ENCODE results near the gene CYBC1.

CYBC1 gene

GRCh38 chr17:82450357-82451106 lies at the start of gene CYBC1:
CYBC1 (minus strand) TSS chr17:82450752; CDS start chr17:82449254, 1,498 bp downstream.
- peak; percentile 54 to 97 for DNase-seq

GRCh38 chr17:82497483-82498405 lies 47.2 kb upstream of the CYBC1 start:
- DNase-seq: peak in 1 of 2 experiments; percentile 76

DNA sequence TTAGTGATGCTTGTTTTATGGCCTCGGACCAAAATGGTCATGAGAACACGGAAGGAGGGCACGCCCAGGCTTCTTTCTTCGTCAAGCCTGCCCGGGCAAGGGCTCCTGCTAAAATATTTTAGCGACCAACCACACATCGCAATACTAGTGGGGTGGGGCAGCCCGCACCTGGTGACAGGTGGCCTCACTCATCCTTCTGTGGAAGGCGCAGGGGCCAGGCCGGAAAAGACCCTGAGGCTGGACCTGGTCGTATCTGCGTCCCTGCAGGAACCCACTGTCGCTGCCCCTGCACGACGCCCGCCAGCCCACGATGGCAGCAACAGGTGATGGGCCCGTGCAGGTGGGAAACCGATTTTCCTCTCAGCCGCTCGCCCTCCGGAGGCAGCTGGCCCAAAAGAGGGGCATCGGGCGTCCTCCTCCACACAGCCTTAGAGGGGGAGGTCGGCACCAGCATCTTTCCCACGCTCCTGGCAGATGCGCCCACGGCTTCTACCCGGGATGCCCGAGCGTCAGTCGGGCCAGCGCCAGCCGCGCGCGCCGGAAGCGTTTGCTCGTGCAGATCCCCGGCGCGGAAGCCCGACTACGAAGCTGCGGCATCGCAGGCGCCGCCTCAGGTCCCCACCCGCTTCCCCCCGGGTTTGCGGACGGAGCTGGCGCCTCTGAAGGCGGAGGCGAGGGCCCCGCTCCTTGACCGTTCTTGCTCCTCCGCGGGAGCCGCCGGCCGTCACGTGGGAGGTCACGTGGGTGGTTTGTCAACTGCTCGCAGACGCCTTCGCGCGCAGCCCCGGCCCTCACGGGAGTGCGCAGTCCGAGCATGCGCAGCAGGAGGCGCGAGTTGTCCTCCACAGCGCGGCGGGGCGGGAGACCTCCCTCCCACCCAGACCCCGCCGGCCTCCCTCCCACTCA lies 46.2 kb upstream of the CYBC1 start:
- peak; percentile 84 to 96 for DNase-seq

- DNase-seq: peak; percentile 77 to 82
These were observed 45.4 kb upstream of the CYBC1 start for GRCh38 chr17:82495844-82496528.

GRCh38 chr17:82494236-82495055 lies 43.9 kb upstream of the CYBC1 start:
- peak; percentile 93 to 94 for DNase-seq

- no peak for DNase-seq
These were observed 42.8 kb upstream of the CYBC1 start for GRCh38 chr17:82493226-82493781.

DNA sequence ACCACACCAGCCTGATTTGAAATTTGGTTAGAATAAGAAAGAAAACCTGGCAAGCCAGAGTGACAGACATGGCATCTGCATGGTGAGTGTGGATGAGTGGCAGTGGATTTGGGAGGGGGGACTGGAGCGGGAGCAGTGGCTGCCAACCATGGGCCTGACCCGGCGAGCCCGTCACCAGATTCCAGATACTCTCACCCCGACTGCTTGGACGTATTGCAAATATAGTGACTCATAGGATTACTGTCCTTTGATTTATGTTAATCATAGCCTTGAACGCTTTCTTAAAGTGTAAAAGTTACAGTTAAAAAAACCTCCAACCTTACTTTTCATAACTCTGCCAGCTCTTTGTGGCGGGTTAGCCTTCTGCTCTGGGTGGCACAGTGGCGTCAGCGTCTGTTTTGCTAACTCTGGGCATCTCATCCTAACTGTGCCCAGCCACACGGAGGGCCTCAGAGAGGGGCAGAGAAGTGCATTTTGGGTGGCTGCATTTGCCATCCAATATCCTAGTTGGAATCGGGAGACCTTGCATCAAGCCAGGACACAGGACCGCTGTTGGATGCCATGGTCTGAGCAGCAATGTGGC lies 42.2 kb upstream of the CYBC1 start:
- no peak for DNase-seq

DNA sequence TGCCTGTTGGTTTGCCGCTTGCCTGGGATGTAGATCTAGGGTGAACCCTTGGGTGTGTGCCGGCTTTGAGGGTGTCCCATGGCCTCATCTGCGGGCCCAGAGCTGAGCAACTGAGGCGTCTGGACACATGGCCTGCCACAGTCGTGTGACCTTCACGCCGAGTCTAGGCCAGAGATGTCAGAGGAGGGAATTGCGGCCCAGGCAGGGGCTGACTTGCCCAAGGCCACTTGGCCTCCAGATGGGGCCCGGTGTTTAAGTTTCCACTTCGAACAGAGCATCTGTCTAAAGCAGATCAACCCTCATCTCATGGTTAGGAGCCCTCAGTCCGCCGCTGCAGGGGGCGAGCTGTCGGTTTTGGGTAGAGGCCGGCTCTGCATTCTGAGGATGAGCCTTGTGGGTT lies 41.0 kb upstream of the CYBC1 start:
- no peak for DNase-seq

GRCh38 chr17:82491196-82491530 lies 40.6 kb upstream of the CYBC1 start:
- no peak for DNase-seq

- peak in 1 of 2 experiments; percentile 32 for DNase-seq
These were observed 40.1 kb upstream of the CYBC1 start for GRCh38 chr17:82490512-82491195.

GRCh38 chr17:82489851-82490511 lies 39.4 kb upstream of the CYBC1 start:
- DNase-seq: no peak

- DNase-seq: no peak
These were observed 38.6 kb upstream of the CYBC1 start for GRCh38 chr17:82489117-82489516.

GRCh38 chr17:82487910-82488309 lies 37.4 kb upstream of the CYBC1 start:
- no peak for DNase-seq

GRCh38 chr17:82486231-82487094 lies 35.9 kb upstream of the CYBC1 start:
- no peak for DNase-seq

DNA sequence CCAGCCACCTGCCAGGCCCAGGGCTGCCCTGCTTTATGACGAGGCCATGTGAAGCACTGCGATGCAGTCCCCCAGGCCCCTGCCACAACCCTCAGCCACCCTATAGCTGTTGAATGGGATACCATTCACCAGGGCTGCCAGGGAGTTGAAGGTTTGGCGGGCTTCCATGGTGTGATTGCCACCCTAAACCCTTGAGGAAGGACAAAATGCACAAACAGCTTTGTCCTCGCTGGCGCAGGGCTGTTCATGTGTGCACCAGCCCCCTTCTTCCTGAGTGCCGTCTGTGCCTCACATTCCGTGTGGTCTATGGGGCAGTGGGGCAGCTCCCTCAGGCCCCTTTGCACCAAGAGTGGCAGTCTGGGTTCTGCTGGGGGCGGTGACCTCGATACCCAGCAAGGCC lies 33.3 kb upstream of the CYBC1 start:
- no peak for DNase-seq

- DNase-seq: no peak
These were observed 32.7 kb upstream of the CYBC1 start for GRCh38 chr17:82483204-82483660.

DNA sequence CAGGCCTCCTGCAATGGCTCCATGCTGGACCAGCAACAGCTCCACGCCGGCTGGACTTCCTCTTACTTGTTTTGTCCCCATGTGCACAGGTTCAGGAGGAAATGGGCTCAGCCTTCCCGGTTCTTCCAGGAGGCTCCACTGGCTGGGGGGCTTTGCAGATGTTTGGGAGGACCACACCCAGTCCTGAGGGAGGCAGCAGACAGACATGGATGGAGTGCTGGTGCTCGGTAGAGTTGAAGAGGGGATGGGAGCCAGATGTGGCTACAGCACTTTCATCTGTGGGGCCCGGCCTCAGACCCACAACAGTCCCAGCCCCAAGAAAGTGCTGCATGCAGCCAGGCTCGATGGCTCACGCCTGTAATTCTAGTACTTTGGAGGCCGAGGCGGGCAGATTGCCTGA lies 29.8 kb upstream of the CYBC1 start:
- DNase-seq: no peak

- DNase-seq: no peak
These were observed 29.1 kb upstream of the CYBC1 start for GRCh38 chr17:82479602-82480001.
